GM18870 (cell line): ENCODE measurements around the gene CMPK2.
A peak's percentile ranks its signal among the peaks of the same experiment; 100 is the strongest.
"Not testable (repeated sequence)": the region's sequence is repeated elsewhere in the genome, so short reads cannot be mapped to it uniquely, and the experiment has no call there.

ENCODE experiments used
- ATAC-seq: cut with Tn5 transposase; IDR thresholded peaks from one replicate; pipeline ENCODE4 v1.9.1; 2021; ENCODE audit warnings: moderate library complexity; ENCODE audit not compliant: unreplicated experiment

The CMPK2 gene, protein sequence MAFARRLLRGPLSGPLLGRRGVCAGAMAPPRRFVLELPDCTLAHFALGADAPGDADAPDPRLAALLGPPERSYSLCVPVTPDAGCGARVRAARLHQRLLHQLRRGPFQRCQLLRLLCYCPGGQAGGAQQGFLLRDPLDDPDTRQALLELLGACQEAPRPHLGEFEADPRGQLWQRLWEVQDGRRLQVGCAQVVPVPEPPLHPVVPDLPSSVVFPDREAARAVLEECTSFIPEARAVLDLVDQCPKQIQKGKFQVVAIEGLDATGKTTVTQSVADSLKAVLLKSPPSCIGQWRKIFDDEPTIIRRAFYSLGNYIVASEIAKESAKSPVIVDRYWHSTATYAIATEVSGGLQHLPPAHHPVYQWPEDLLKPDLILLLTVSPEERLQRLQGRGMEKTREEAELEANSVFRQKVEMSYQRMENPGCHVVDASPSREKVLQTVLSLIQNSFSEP

DNA sequence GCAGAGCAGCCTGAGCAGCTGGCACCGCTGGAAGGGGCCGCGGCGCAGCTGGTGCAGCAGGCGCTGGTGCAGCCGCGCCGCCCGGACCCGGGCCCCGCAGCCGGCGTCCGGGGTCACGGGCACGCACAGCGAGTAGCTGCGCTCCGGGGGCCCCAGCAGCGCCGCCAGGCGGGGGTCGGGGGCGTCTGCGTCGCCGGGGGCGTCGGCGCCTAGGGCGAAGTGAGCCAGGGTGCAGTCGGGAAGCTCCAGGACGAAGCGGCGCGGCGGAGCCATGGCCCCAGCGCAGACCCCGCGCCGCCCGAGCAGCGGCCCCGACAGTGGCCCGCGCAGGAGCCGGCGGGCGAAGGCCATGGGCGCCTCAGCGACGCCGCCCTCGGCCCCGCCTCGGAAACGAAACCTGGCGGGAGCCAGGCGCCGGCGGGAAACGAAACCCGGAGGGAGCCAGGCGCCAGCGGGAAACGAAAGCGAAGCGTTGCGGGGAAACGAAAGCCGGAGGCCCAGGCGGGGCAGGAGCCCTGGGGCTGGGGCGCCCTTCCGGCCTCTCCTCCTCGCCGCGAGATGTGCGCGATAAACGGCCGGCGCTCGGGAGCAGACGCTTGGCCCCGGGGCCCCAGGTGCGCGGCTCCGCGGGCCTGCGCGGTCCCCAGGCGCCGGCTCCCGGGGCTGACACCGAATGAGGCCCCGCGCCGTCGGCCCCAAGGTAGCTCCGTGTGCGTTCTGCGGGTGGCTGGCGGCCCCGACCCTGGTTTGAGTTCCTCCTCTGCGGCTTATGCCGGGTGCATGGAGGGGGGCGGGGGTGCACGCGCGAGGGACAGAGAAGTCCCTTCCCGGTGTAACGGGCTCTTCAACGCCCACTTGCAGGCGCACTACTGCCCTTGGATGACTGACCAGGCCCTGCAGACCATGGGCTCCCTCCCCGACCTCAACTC lies at the start of gene CMPK2:
Gene CMPK2, minus strand, starts transcription at position 562 of the 929 bp plus-strand sequence. Its CDS starts 211 bp downstream, at position 351.
- peak; percentile 70 for ATAC-seq

DNA sequence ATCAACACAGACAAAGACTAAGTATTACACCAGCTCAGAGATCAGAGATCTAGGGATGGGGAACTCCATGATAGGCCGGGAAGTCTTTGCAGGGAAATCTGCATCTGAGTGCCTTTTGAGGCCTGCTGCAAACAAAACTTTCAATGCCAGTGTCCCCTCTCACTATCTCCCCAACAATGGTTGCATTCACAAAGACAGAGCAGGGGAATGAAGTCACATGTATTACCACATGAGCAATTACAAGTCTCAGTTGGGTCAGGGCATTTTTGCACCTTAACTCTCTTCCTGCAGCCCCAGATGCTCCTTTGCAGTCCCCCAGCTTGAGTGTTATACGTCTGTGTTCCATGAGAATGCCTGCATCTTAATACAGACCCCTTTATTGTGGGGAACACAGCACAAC lies 49.7 kb upstream of the CMPK2 start:
- no peak for ATAC-seq

DNA sequence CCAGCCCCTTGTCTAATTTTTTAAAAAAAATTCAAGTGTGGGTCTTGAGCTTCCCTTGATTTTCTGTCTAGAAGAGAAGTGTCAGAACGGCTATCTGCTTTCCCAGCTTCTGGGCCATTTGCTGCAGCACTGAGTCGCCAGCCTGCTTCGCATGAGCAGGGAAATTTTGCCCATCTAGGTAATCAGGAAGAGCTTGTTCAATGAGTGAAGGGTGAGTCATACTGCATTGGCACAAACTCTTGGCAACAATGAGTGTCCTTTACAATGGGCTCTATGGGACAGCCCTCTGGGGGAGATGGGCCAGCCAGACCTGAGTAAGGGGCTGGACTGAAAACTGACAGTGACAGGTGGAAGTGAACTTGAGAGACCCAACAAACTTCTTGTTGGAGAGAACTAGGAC lies 49.1 kb upstream of the CMPK2 start:
- no peak for ATAC-seq

DNA sequence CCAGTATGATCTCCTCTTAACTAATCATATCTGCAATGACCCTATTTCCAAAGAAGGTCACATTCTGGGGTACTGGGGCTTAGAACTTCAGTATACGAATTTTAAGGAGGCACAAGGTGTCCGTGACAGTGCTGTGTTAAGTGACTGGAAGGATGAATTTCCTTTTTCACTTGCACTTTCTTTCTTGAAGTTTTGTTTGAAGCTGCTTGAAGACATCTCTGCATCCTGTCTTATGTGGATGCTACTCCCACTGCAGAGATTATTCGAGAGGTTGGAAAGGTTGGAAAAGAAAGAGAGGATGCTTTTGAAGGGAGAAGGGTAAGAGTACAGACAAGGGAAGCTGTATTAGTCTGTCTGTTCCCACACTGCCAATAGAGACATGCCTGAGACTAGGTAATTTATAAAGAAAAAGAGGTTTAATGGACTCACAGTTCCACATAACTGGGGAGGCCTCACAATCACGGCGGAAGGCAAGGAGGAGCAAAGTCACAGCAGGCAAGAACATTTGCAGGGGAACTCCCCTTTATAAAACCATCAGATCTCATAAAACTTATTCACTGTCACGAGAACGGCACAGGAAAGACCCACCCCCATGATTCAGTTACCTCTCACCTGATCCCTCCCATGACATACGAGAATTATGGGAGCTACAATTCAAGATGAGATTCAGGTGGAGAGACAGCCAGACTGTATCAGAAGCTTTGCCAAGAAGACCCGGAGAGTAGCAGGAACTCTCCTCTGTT lies 47.9 kb upstream of the CMPK2 start:
- ATAC-seq, result no peak

DNA sequence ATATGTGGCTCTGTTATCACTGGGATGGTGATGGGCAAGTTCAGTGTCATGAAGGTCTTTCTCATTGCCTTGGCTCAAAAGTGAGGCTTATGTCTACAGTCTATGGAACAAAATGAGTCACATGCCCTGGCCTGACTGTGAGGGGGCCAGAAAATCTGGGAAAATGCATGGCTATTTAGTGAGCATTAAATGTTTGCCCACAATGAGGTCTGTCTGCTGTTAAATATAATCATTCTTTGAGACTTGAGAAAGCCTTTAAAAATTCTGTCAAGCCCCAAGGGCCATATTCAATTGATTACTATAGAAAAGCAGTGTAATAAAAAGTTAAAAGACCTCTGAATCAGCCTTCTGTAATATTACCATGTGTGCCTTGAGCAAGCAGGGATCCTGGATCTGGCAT lies 46.0 kb upstream of the CMPK2 start:
- ATAC-seq, result no peak

DNA sequence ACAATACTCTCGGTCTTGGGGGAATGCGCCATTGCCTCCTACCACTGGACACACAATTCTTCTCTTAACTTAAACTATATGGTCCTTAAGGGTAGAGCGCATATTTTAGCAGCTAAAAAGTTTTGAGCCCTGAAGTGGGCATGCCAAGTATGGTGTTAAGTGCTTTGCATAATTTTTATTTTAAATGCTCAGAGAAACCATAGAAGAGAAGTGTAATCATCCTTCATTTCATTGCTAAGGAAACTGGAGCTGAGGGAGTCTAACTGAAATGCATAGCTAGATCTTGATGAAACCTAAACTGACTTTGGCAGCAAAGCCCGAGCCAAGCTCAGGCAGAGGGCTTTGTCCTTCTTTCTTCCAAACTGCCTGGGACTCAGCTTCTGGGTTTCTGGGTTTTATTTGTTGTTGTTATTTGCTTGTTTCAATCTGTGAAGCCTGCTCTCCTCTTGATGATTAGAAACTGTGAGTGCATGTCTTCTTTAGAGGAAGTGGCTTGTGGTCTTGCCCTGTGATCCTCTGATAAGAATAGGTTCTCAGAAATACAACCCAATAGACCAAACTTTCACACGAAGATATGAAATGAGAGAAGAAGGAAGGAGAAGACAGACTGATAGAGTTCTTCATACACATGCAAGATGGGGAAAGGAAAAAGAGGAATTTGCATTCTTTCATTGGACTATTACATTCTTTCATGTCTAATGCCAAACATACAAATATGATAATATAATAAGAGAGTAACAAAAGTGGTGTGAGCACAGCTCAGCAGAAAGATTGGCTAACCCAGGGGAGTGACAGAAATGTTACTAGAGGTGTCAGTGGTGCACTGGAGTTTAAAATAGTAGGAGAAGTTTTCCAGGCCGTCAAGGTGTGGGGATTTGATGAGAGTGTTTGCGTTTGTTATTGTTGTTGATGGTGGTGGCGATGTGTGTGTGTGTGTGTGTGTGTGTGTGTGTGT lies 44.0 kb upstream of the CMPK2 start:
- peak; percentile 99 for ATAC-seq

DNA sequence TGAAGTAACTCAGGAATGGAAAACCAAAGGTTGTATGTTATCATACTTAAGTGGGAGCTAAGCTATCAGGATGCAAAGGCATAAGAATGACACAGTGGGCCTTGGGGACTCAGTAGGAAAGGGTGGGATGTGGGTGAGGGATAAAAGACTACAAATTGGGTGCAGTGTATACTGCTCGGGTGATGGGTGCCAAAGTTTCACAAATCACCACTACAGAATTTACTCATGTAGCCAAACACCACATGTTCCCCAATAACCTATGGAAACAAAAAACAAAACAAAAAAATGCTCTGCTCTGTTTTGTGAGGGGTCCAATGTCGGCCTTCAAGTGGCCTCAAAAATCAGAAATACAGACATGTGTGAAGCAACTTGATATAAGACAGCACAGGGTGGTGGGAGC lies 42.6 kb upstream of the CMPK2 start:
- ATAC-seq, result no peak

DNA sequence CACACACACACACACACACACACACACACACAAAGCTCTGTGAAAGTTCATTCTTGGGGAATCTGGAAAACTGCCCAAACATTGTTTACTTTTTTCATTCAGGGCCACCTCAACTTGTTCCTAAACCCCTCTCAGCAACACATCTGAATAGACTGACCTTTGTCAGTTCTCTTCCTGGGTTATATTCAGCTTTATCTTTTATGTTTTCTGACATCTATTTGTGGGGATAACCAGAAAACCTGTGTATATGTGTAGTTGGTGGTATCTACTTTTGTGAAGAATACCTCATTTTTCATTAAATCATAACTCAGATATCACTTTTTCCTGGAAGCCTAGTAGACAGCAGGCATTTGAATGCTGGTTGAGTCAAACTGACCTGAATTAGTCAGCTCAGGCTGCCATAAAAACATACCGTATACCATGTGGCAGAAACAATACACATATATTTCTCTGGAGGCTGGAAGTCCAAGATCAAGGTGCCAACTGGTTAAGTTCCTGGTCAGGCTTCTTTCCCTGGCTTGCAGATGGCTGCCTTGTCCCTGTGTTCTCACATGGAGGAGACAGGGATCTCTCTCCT lies 40.5 kb upstream of the CMPK2 start:
- no peak for ATAC-seq

DNA sequence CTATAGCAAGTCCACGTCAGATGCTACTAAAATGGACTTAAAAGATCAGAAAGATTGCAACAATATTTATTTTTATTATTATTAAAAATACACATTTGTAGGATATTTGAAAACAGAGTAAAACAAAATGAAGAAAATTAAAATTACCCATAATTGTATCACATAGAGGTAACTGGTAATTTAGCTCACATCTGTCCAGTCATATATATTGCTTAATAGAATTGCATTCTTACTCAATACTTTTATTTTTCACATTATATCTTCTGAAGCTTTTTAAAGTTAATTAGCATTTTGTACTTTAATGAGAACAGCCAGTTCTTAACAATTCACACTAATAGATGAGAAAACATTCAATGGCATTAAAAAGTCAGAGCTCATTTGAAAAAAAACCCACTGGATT lies 40.0 kb upstream of the CMPK2 start:
- ATAC-seq, result no peak

DNA sequence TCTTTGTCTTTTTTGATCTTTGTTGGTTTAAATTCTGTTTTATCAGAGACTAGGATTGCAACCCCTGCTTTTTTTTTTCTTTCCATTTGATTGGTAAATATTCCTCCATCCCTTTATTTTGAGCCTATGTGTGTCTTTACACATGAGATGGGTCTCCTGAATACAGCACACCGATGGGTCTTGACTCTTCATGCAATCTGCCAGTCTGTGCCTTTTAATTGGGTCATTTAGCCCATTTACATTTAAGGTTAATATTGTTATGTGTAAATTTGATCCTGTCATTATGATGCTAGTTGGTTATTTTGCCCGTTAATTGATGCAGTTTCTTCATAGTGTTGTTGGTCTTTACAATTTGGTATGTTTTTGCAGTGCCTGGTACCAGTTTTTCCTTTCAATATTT lies 36.9 kb upstream of the CMPK2 start:
- ATAC-seq, result not testable (repeated sequence)

DNA sequence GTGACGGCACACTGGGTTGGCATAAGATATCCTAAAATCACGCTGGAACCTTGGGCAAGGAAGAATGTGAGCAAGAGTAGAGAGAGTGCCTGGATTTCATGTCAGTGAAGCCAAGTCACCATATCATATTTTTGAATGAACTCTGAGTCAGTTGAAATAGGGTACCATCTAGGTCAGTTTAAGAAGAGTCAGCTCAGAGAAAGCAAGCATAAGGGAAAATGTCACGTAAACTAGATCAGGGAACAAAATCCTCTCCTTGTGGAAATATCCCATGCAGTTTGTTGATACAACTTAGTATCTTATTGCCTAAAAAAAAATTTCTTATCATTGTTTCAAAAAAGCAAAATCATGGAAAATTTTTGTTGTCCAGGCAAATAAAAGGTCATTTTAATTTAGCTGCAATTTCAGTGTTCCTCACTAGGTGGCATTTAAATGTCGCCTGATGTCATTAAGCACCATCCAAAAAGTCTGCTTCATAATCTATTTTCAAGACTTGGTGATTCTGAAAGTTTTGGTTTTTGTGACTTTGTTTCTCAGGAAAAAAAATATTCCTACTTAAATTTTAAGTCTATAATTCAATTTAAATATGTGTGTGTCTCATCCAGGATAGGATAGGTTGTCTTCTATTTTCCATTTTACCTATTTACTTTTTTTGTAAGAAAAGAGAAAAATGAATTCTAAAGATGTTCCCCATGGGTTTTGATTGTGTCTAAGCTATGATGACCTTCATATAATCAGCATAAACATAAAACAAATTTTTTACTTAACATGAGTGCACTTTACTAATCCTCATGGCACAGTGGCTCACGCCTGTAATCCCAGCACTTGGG lies 31.4 kb upstream of the CMPK2 start:
- ATAC-seq, result peak; percentile 63

DNA sequence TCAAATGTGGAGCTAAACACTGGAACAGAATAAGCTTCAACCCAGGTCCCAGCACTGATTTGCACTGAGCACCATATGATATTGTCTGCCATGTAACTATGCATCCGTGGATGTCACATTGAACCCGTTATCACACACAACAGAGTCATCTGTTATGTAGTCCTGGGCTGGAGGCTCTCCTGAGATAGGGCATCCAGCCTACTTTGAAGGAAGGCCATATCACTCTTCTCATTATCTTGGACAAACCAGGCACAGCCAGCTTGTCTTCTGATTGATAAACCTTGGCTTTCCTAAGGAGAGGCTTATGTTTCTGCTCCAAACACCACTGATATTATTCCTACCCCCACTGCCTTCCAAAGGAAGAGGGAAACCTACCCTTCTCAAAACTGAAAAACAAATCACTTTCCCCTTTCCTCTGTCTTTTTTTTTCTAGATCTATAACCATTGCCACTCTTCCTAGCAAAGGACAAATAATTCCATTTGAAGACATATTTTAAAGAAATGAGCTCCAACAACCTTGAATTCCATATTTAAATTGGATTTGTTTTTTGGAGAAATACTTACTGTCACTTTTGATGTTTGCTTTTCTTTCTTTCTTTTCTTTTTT lies 28.3 kb upstream of the CMPK2 start:
- ATAC-seq, result no peak

DNA sequence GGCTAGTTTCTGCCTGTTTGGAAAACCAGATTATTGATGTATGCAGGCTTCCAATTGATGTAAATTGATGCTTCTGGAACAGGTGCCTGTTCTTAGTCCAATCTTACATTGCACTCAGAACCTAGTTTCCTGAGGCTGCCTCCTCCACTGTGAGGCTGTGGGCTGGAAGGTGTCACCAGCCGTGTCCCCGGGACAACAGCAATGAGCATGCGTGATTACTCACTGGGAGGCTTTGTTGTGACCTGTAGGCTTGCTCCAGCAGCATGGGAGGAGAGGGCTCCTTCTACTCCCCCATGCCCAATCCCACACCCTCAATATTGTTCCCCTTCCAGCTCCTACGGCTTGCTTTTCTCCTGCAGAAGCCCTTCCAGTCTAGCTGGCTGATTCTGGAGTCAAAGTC lies 23.0 kb upstream of the CMPK2 start:
- ATAC-seq, result no peak

DNA sequence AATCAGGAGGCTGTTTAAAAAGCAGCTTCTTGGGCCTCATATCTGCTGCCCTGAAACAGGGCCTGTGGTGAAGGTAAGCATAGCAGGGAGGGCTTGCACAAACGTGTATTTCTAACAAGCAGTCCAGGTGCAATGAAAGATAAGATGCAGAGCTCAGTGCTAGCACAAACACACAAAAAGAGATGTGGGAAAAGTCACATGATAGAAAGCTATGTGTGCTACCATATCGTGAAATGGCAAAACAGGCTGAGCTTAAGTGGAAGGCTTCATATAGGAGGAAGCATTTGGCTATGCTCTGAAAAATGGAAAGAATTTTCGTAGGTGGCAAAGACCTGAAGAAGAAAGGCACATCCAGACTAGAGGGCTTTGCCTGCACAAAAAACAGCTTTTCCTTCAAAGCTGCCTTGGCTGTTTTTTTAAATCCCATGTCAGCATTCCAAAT lies 22.1 kb upstream of the CMPK2 start:
- no peak for ATAC-seq

DNA sequence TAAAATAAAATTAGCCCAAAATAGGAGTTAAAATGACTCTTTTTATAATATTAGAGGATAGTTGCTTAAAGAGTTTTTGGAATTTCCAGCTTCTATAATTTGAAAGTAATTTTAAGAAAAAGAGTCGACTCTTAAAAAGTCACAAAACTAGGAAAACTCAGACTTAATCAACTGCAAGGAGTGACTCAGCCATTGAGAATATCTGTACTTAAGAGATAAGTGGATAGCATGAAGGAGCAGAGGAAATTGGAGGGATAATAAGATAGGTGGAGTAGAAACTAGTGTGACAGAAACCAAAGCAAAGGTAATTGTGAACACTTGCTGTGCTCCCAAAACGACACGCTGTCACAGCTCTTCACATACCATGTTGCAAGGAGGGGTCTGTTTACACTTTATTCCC lies 20.3 kb upstream of the CMPK2 start:
- no peak for ATAC-seq

DNA sequence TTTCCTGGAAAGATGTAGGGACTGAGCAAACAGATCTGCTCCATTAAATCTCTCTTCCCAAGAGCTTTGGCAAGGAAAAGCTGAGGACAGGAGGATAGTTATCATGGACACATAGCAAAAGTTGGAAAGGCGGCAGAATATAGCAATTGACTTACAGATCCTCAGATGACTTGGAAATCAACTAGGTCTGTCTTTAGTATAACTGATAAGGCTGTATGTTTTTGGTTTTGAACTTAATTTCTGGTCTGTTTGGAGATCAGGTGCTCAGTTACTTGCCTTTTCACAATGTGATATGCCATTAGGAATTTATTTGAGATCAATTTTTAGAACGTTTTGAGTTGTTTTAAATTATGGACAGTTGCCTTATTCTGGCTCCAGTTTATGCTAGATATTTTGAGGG lies 19.8 kb upstream of the CMPK2 start:
- ATAC-seq, result no peak

DNA sequence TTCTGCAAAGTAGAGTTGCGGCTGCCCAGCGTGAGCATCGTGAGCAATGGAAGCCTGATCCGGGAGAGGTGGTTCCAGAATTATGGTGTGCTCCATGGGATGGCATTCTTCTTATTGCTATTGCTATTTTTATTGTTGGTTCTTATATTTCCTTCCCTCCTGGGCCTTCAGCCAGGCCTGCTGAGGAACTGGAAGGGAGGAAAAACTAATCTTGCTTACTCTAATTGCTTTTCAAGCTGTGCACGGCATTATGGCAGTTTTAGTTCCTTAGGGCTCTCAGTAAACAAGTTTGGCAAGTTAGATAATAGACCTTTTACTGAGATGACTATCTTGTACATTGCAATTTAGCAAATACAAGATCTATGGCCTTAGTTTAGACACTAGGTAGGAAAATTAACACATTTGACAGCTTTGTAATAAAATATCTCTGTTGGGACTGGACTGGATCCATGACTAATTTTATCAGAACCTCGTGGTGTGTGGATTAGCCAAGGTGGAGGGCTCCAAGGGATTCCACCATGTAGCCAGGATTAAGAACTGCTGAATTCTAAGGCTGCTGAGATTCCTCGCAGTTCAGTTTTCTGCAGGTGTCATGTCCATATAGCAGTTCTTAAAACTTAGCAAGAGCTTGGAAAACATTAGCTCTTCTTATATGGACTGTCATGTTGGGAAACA lies 17.9 kb upstream of the CMPK2 start:
- no peak for ATAC-seq

DNA sequence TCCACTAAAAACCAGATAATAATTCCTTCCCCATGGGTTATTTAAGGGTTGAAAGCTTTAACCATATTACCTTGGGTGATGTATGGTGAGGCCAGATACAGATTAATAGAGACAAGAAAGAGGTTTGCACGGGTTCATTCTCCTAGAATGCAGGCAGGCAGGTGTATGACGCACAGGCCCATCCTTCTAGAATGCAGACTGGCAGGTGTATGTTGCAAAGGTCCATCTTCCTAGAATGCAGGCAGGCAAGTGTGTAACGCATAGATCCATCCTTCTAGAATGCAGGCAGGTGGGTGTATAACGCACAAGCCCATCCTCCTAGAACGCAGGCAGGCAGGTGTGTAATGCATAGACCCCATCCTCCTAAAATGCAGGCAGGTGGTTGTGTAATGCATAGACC lies 15.8 kb upstream of the CMPK2 start:
- no peak for ATAC-seq
